NCI-H460 (cell line): ENCODE data around the gene TAF12. TPM values are rescaled to one million over a fixed set of nuclear protein-coding genes. Genes with fewer than 3 reads are reported as not detected.
"Not testable (repeated sequence)": the region's sequence is repeated elsewhere in the genome, so short reads cannot be mapped to it uniquely, and the experiment has no call there.

ENCODE experiments used
- DNase-seq: peaks from one replicate; pipeline ENCODE4 v3.0.0-alpha.2; 2016; ENCODE audit warnings: low read depth; ENCODE audit errors: extremely low read depth
- total RNA-seq: library from RNA; depleted of rRNA; stranded (reverse); fragments of >200 nt; shearing (Covaris generic); gene quantifications from 2 replicates; pipeline ENCODE4 v1.2.3, GENCODE V29; 2014

TAF12 gene
- total RNA-seq, 1 experiment from 2014 or later = 33.0 TPM

GRCh38 chr1:28646040-28646439 is 3.2 kb upstream of the TAF12 start:
- no peak for DNase-seq

- not testable (repeated sequence) for DNase-seq
Observed at GRCh38 chr1:28645406-28645805, 2.5 kb upstream of the TAF12 start.

- DNase-seq = no peak
Observed at GRCh38 chr1:28644494-28644893, 1.6 kb upstream of the TAF12 start.

- no peak for DNase-seq
Observed at GRCh38 chr1:28642056-28642846, 616 bp downstream of the TAF12 start.

GRCh38 chr1:28640766-28641165 is 2.1 kb downstream of the TAF12 start:
- no peak for DNase-seq

GRCh38 chr1:28632560-28632959 is 10.3 kb downstream of the TAF12 start:
- no peak for DNase-seq

GRCh38 chr1:28631713-28632112 is 11.2 kb downstream of the TAF12 start:
- DNase-seq = no peak

GRCh38 chr1:28613175-28613574 is 29.7 kb downstream of the TAF12 start:
- DNase-seq = no peak

GRCh38 chr1:28606771-28607170 is 36.1 kb downstream of the TAF12 start:
- DNase-seq = no peak

GRCh38 chr1:28604962-28605361 is 37.9 kb downstream of the TAF12 start:
- no peak for DNase-seq

- no peak for DNase-seq
Observed at GRCh38 chr1:28604411-28604810, 38.5 kb downstream of the TAF12 start.

GRCh38 chr1:28602536-28603439 is 40.1 kb downstream of the TAF12 start:
- peak; percentile 73 for DNase-seq

- DNase-seq = no peak
Observed at GRCh38 chr1:28601696-28602095, 41.2 kb downstream of the TAF12 start.

GRCh38 chr1:28596276-28596675 is 46.6 kb downstream of the TAF12 start:
- DNase-seq = not testable (repeated sequence)

GRCh38 chr1:28595412-28596191 is 47.3 kb downstream of the TAF12 start:
- DNase-seq = no peak

GRCh38 chr1:28594686-28595411 is 48.0 kb downstream of the TAF12 start:
- not testable (repeated sequence) for DNase-seq

GRCh38 chr1:28593988-28594356 is 48.9 kb downstream of the TAF12 start:
- not testable (repeated sequence) for DNase-seq

GRCh38 chr1:28592321-28593071 is 50.4 kb downstream of the TAF12 start:
- DNase-seq = no peak

GRCh38 chr1:28591708-28592320 is 51.1 kb downstream of the TAF12 start, which contains the start of gene RAB42:
TSS of gene RAB42 (plus strand) at chr1:28592265. CDS start at chr1:28592512, 247 bp downstream.
- no peak for DNase-seq
